ENCODE data around the gene ITIH5.
"Not testable (repeated sequence)": the region's sequence is repeated elsewhere in the genome, so short reads cannot be mapped to it uniquely, and the experiment has no call there.

ITIH5 gene

GRCh38 chr10:7700577-7701125 is 33.9 kb upstream of the ITIH5 start:
- no peak overlapping the region for H3K27ac ChIP-seq
- H3K36me3 ChIP-seq (ENCODE audit: insufficient read depth) = no peaks in the 10 kb centered on the region
- H3K4me2 ChIP-seq = no peak overlapping the region
- H4K20me1 ChIP-seq (ENCODE audit: insufficient read depth) = no peaks in the 10 kb centered on the region
- H3K9ac ChIP-seq = no peak overlapping the region
- H3K4me1 ChIP-seq (ENCODE audit: low read depth, poor library complexity, severe bottlenecking) = no peaks in the 10 kb centered on the region
- no peaks in the 10 kb centered on the region for H3K79me2 ChIP-seq (ENCODE audit: insufficient read depth, low read depth)
- no peak overlapping the region for H3K4me3 ChIP-seq (IDR thresholded peaks at IDR 0.05; ENCODE audit: insufficient read depth, low read depth, low read length)
- no peak overlapping the region for H2AFZ ChIP-seq (ENCODE audit: low read depth)
- no peaks in the 10 kb centered on the region for H3K27me3 ChIP-seq (ENCODE audit: insufficient read depth, low read depth)
- TF ChIP-seq CTCF (conservative IDR thresholded peaks at IDR 0.05; ENCODE audit: low read depth, low read length) = no peak

GRCh38 chr10:7697426-7697825 is 30.7 kb upstream of the ITIH5 start:
- H3K79me2 ChIP-seq (ENCODE audit: insufficient read depth, low read depth) = no peaks in the 10 kb centered on the region
- no peaks in the 10 kb centered on the region for H4K20me1 ChIP-seq (ENCODE audit: insufficient read depth)
- no peaks in the 10 kb centered on the region for H3K27me3 ChIP-seq (ENCODE audit: insufficient read depth, low read depth)
- no peak overlapping the region for H3K4me3 ChIP-seq (IDR thresholded peaks at IDR 0.05; ENCODE audit: insufficient read depth, low read depth, low read length)
- H3K27ac ChIP-seq = no peak overlapping the region
- no peak for TF ChIP-seq CTCF (conservative IDR thresholded peaks at IDR 0.05; ENCODE audit: low read depth, low read length)
- H3K36me3 ChIP-seq (ENCODE audit: insufficient read depth) = no peaks in the 10 kb centered on the region
- H2AFZ ChIP-seq (ENCODE audit: low read depth) = no peak overlapping the region
- no peak overlapping the region for H3K4me2 ChIP-seq
- H3K9ac ChIP-seq = no peak overlapping the region
- H3K4me1 ChIP-seq (ENCODE audit: low read depth, poor library complexity, severe bottlenecking) = peaks cover 4% of the 10 kb centered on the region

GRCh38 chr10:7696545-7696944 is 29.8 kb upstream of the ITIH5 start:
- Histone ChIP-seq H3K27me3 (ENCODE audit: insufficient read depth, low read depth) (no peaks in the 10 kb centered on the region), H3K4me1 (ENCODE audit: low read depth, poor library complexity, severe bottlenecking) (peaks cover 8% of the 10 kb centered on the region), H2AFZ (ENCODE audit: low read depth) (no peak overlapping the region), H4K20me1 (ENCODE audit: insufficient read depth) (no peaks in the 10 kb centered on the region), H3K27ac (no peak overlapping the region), H3K36me3 (ENCODE audit: insufficient read depth) (no peaks in the 10 kb centered on the region), H3K4me3 (IDR thresholded peaks at IDR 0.05; ENCODE audit: insufficient read depth, low read depth, low read length) (no peak overlapping the region), H3K9ac (no peak overlapping the region), H3K79me2 (ENCODE audit: insufficient read depth, low read depth) (no peaks in the 10 kb centered on the region), H3K4me2 (no peak overlapping the region)
- TF ChIP-seq CTCF (conservative IDR thresholded peaks at IDR 0.05; ENCODE audit: low read depth, low read length) = no peak

GRCh38 chr10:7693194-7693593 is 26.4 kb upstream of the ITIH5 start:
- H3K27me3 ChIP-seq (ENCODE audit: insufficient read depth, low read depth); H4K20me1 ChIP-seq (ENCODE audit: insufficient read depth); H3K36me3 ChIP-seq (ENCODE audit: insufficient read depth); H3K79me2 ChIP-seq (ENCODE audit: insufficient read depth, low read depth); H3K9ac ChIP-seq; H3K4me2 ChIP-seq; H3K4me3 ChIP-seq (IDR thresholded peaks at IDR 0.05; ENCODE audit: insufficient read depth, low read depth, low read length); H2AFZ ChIP-seq (ENCODE audit: low read depth); H3K27ac ChIP-seq: not testable (repeated sequence)
- H3K4me1 ChIP-seq (ENCODE audit: low read depth, poor library complexity, severe bottlenecking) = peaks cover 24% of the 10 kb centered on the region

GRCh38 chr10:7692368-7692767 is 25.6 kb upstream of the ITIH5 start:
- H3K27me3 ChIP-seq (ENCODE audit: insufficient read depth, low read depth); H3K4me2 ChIP-seq; H3K9ac ChIP-seq; H3K27ac ChIP-seq; H2AFZ ChIP-seq (ENCODE audit: low read depth); H3K79me2 ChIP-seq (ENCODE audit: insufficient read depth, low read depth); H4K20me1 ChIP-seq (ENCODE audit: insufficient read depth); H3K4me3 ChIP-seq (IDR thresholded peaks at IDR 0.05; ENCODE audit: insufficient read depth, low read depth, low read length); H3K36me3 ChIP-seq (ENCODE audit: insufficient read depth): not testable (repeated sequence)
- H3K4me1 ChIP-seq (ENCODE audit: low read depth, poor library complexity, severe bottlenecking) = peaks cover 24% of the 10 kb centered on the region

GRCh38 chr10:7690885-7691597 is 24.3 kb upstream of the ITIH5 start:
- H4K20me1 ChIP-seq (ENCODE audit: insufficient read depth); H3K79me2 ChIP-seq (ENCODE audit: insufficient read depth, low read depth); H2AFZ ChIP-seq (ENCODE audit: low read depth); H3K4me3 ChIP-seq (IDR thresholded peaks at IDR 0.05; ENCODE audit: insufficient read depth, low read depth, low read length); H3K36me3 ChIP-seq (ENCODE audit: insufficient read depth); H3K9ac ChIP-seq; H3K27me3 ChIP-seq (ENCODE audit: insufficient read depth, low read depth): not testable (repeated sequence)
- Histone ChIP-seq H3K4me2 (peak overlapping the region; percentile 58), H3K4me1 (ENCODE audit: low read depth, poor library complexity, severe bottlenecking) (peaks cover 28% of the 10 kb centered on the region), H3K27ac (peak overlapping the region; percentile 62)

Measured in KMS-11 (cell line).